Measurements from ENCODE around the gene ZNHIT6. TPM values are rescaled to one million over a fixed set of nuclear protein-coding genes. Genes with fewer than 3 reads are reported as not detected.
"Not testable (repeated sequence)": the region's sequence is repeated elsewhere in the genome, so short reads cannot be mapped to it uniquely, and the experiment has no call there.

ZNHIT6 gene
- total and polyA plus RNA-seq, 9 donors: 12.0 to 23.6 (median 19.2) TPM

- Histone ChIP-seq H3K27me3 (ENCODE audit: control insufficient read depth, insufficient read depth, low read length) (no peaks in the 10 kb centered on the region), H3K27ac (ENCODE audit: low read length) (no peak overlapping the region), H3K9me3 (replicated peaks; ENCODE audit: control insufficient read depth, low read depth, low read length) (no peaks in the 10 kb centered on the region), H3K4me1 (ENCODE audit: control insufficient read depth, insufficient read depth, low read length) (no peaks in the 10 kb centered on the region), H3K4me3 (ENCODE audit: low read length) (no peak overlapping the region), H3K36me3 (ENCODE audit: control insufficient read depth, insufficient read depth, low read length) (peaks cover 7% of the 10 kb centered on the region)
- WGBS (ENCODE audit: insufficient coverage): no CpG with 5 or more reads among the region's 6 CpGs
- DNase-seq: no peak
These were observed 54.0 kb downstream of the ZNHIT6 start for GRCh38 chr1:85654066-85654782.

- Histone ChIP-seq H3K27me3 (ENCODE audit: control insufficient read depth, insufficient read depth, low read length) (no peaks in the 10 kb centered on the region), H3K27ac (ENCODE audit: low read length) (no peak overlapping the region), H3K4me1 (ENCODE audit: control insufficient read depth, insufficient read depth, low read length) (no peaks in the 10 kb centered on the region), H3K36me3 (ENCODE audit: control insufficient read depth, insufficient read depth, low read length) (peaks cover 7% of the 10 kb centered on the region), H3K4me3 (ENCODE audit: low read length) (no peak overlapping the region), H3K9me3 (replicated peaks; ENCODE audit: control insufficient read depth, low read depth, low read length) (peaks cover 7% of the 10 kb centered on the region)
- 100% methylated on average over 1 of the region's 3 CpGs for WGBS (ENCODE audit: insufficient coverage)
- no peak for DNase-seq
These were observed 55.9 kb downstream of the ZNHIT6 start for GRCh38 chr1:85652327-85652726.

- WGBS (ENCODE audit: insufficient coverage): no CpG with 5 or more reads among the region's 1 CpG
- peaks cover 7% of the 10 kb centered on the region for H3K36me3 ChIP-seq (ENCODE audit: control insufficient read depth, insufficient read depth, low read length)
- no peak overlapping the region for H3K27ac ChIP-seq (ENCODE audit: low read length)
- no peak overlapping the region for H3K4me3 ChIP-seq (ENCODE audit: low read length)
- no peaks in the 10 kb centered on the region for H3K27me3 ChIP-seq (ENCODE audit: control insufficient read depth, insufficient read depth, low read length)
- H3K4me1 ChIP-seq (ENCODE audit: control insufficient read depth, insufficient read depth, low read length): no peaks in the 10 kb centered on the region
- peaks cover 7% of the 10 kb centered on the region for H3K9me3 ChIP-seq (replicated peaks; ENCODE audit: control insufficient read depth, low read depth, low read length)
- no peak for DNase-seq
These were observed 57.6 kb downstream of the ZNHIT6 start for GRCh38 chr1:85650645-85651044.

GRCh38 chr1:85649591-85649990 lies 58.6 kb downstream of the ZNHIT6 start:
- Histone ChIP-seq H3K4me3 (ENCODE audit: low read length) (no peak overlapping the region), H3K27me3 (ENCODE audit: control insufficient read depth, insufficient read depth, low read length) (no peaks in the 10 kb centered on the region), H3K27ac (ENCODE audit: low read length) (no peak overlapping the region), H3K36me3 (ENCODE audit: control insufficient read depth, insufficient read depth, low read length) (peaks cover 5% of the 10 kb centered on the region), H3K4me1 (ENCODE audit: control insufficient read depth, insufficient read depth, low read length) (no peaks in the 10 kb centered on the region), H3K9me3 (replicated peaks; ENCODE audit: control insufficient read depth, low read depth, low read length) (peaks cover 7% of the 10 kb centered on the region)
- no peak for DNase-seq

GRCh38 chr1:85641598-85642556 lies 66.4 kb downstream of the ZNHIT6 start:
- not testable (repeated sequence) for H3K36me3 ChIP-seq (ENCODE audit: control insufficient read depth, insufficient read depth, low read length); H3K27me3 ChIP-seq (ENCODE audit: control insufficient read depth, insufficient read depth, low read length); H3K27ac ChIP-seq (ENCODE audit: low read length); DNase-seq; H3K4me1 ChIP-seq (ENCODE audit: control insufficient read depth, insufficient read depth, low read length); H3K4me3 ChIP-seq (ENCODE audit: low read length)
- H3K9me3 ChIP-seq (replicated peaks; ENCODE audit: control insufficient read depth, low read depth, low read length): peaks cover 16% of the 10 kb centered on the region
- WGBS (ENCODE audit: insufficient coverage): 85% methylated on average over 11 of the region's 24 CpGs

GRCh38 chr1:85639920-85640319 lies 68.3 kb downstream of the ZNHIT6 start:
- WGBS (ENCODE audit: insufficient coverage): 100% methylated on average over 3 of the region's 7 CpGs
- not testable (repeated sequence) for H3K36me3 ChIP-seq (ENCODE audit: control insufficient read depth, insufficient read depth, low read length); H3K4me1 ChIP-seq (ENCODE audit: control insufficient read depth, insufficient read depth, low read length); H3K27ac ChIP-seq (ENCODE audit: low read length); DNase-seq; H3K4me3 ChIP-seq (ENCODE audit: low read length); H3K27me3 ChIP-seq (ENCODE audit: control insufficient read depth, insufficient read depth, low read length)
- H3K9me3 ChIP-seq (replicated peaks; ENCODE audit: control insufficient read depth, low read depth, low read length): peaks cover 16% of the 10 kb centered on the region

GRCh38 chr1:85638412-85638811 lies 69.8 kb downstream of the ZNHIT6 start:
- no peak overlapping the region for H3K27ac ChIP-seq (ENCODE audit: low read length)
- H3K4me1 ChIP-seq (ENCODE audit: control insufficient read depth, insufficient read depth, low read length): no peaks in the 10 kb centered on the region
- H3K4me3 ChIP-seq (ENCODE audit: low read length): no peak overlapping the region
- DNase-seq: no peak
- H3K9me3 ChIP-seq (replicated peaks; ENCODE audit: control insufficient read depth, low read depth, low read length): peaks cover 16% of the 10 kb centered on the region
- no peaks in the 10 kb centered on the region for H3K27me3 ChIP-seq (ENCODE audit: control insufficient read depth, insufficient read depth, low read length)
- WGBS (ENCODE audit: insufficient coverage): no CpG with 5 or more reads among the region's 1 CpG
- peaks cover 9% of the 10 kb centered on the region for H3K36me3 ChIP-seq (ENCODE audit: control insufficient read depth, insufficient read depth, low read length)

GRCh38 chr1:85630493-85630892 lies 77.7 kb downstream of the ZNHIT6 start:
- Histone ChIP-seq H3K27me3 (ENCODE audit: control insufficient read depth, insufficient read depth, low read length) (no peaks in the 10 kb centered on the region), H3K4me1 (ENCODE audit: control insufficient read depth, insufficient read depth, low read length) (peaks cover 8% of the 10 kb centered on the region), H3K36me3 (ENCODE audit: control insufficient read depth, insufficient read depth, low read length) (no peaks in the 10 kb centered on the region), H3K4me3 (ENCODE audit: low read length) (no peak overlapping the region), H3K9me3 (replicated peaks; ENCODE audit: control insufficient read depth, low read depth, low read length) (no peaks in the 10 kb centered on the region), H3K27ac (ENCODE audit: low read length) (no peak overlapping the region)
- WGBS (ENCODE audit: insufficient coverage): no CpG with 5 or more reads among the region's 2 CpGs
- DNase-seq: no peak

GRCh38 chr1:85629532-85629920 lies 78.7 kb downstream of the ZNHIT6 start:
- H3K36me3 ChIP-seq (ENCODE audit: control insufficient read depth, insufficient read depth, low read length): no peaks in the 10 kb centered on the region
- no peak overlapping the region for H3K27ac ChIP-seq (ENCODE audit: low read length)
- DNase-seq: no peak

GRCh38 chr1:85628791-85629531 lies 79.3 kb downstream of the ZNHIT6 start:
- Histone ChIP-seq H3K36me3 (ENCODE audit: control insufficient read depth, insufficient read depth, low read length) (no peaks in the 10 kb centered on the region), H3K4me3 (ENCODE audit: low read length) (no peak overlapping the region), H3K4me1 (ENCODE audit: control insufficient read depth, insufficient read depth, low read length) (peaks cover 8% of the 10 kb centered on the region), H3K9me3 (replicated peaks; ENCODE audit: control insufficient read depth, low read depth, low read length) (no peaks in the 10 kb centered on the region), H3K27me3 (ENCODE audit: control insufficient read depth, insufficient read depth, low read length) (no peaks in the 10 kb centered on the region), H3K27ac (ENCODE audit: low read length) (no peak overlapping the region)
- DNase-seq: peak; percentile 40
- WGBS (ENCODE audit: insufficient coverage): 55% methylated on average over 5 of the region's 9 CpGs

More at GRCh38 chr1:85629532-85629920, 78.7 kb downstream of the ZNHIT6 start:
- H3K4me3 ChIP-seq (ENCODE audit: low read length): no peak overlapping the region
- H3K9me3 ChIP-seq (replicated peaks; ENCODE audit: control insufficient read depth, low read depth, low read length): no peaks in the 10 kb centered on the region
- peaks cover 8% of the 10 kb centered on the region for H3K4me1 ChIP-seq (ENCODE audit: control insufficient read depth, insufficient read depth, low read length)
- no CpG with 5 or more reads among the region's 2 CpGs for whole genome bisulfite sequencing (ENCODE audit: insufficient coverage)
- no peaks in the 10 kb centered on the region for H3K27me3 ChIP-seq (ENCODE audit: control insufficient read depth, insufficient read depth, low read length)
